Skeletal muscle cell (primary cell): Measurements from ENCODE around the gene CHD9.
"Not testable (repeated sequence)": the region's sequence is repeated elsewhere in the genome, so short reads cannot be mapped to it uniquely, and the experiment has no call there.

Experiments
- DNase-seq: peaks from one replicate; pipeline ENCODE4 v3.0.0-alpha.2; 2010; ENCODE audit warnings: low read depth
- H3K4me3 ChIP-seq: 2 replicates; pipeline ENCODE4 v1.5.1; 2011; ENCODE audit warnings: low read depth, mild to moderate bottlenecking, control low read depth, low read length, moderate library complexity

CHD9 gene, protein sequence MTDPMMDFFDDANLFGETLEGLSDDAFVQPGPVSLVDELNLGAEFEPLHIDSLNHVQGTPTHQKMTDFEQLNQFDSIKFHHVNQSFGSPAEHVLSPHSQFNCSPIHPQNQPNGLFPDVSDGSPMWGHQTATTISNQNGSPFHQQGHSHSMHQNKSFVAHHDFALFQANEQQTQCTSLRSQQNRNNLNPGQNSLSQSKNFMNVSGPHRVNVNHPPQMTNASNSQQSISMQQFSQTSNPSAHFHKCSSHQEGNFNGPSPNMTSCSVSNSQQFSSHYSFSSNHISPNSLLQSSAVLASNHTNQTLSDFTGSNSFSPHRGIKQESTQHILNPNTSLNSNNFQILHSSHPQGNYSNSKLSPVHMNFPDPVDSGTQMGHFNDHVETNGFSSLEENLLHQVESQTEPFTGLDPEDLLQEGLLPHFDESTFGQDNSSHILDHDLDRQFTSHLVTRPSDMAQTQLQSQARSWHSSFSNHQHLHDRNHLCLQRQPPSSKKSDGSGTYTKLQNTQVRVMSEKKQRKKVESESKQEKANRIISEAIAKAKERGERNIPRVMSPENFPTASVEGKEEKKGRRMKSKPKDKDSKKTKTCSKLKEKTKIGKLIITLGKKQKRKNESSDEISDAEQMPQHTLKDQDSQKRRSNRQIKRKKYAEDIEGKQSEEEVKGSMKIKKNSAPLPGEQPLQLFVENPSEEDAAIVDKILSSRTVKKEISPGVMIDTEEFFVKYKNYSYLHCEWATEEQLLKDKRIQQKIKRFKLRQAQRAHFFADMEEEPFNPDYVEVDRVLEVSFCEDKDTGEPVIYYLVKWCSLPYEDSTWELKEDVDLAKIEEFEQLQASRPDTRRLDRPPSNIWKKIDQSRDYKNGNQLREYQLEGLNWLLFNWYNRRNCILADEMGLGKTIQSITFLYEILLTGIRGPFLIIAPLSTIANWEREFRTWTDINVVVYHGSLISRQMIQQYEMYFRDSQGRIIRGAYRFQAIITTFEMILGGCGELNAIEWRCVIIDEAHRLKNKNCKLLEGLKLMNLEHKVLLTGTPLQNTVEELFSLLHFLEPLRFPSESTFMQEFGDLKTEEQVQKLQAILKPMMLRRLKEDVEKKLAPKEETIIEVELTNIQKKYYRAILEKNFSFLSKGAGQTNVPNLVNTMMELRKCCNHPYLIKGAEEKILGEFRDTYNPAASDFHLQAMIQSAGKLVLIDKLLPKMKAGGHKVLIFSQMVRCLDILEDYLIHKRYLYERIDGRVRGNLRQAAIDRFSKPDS (N-terminal part only)

DNA sequence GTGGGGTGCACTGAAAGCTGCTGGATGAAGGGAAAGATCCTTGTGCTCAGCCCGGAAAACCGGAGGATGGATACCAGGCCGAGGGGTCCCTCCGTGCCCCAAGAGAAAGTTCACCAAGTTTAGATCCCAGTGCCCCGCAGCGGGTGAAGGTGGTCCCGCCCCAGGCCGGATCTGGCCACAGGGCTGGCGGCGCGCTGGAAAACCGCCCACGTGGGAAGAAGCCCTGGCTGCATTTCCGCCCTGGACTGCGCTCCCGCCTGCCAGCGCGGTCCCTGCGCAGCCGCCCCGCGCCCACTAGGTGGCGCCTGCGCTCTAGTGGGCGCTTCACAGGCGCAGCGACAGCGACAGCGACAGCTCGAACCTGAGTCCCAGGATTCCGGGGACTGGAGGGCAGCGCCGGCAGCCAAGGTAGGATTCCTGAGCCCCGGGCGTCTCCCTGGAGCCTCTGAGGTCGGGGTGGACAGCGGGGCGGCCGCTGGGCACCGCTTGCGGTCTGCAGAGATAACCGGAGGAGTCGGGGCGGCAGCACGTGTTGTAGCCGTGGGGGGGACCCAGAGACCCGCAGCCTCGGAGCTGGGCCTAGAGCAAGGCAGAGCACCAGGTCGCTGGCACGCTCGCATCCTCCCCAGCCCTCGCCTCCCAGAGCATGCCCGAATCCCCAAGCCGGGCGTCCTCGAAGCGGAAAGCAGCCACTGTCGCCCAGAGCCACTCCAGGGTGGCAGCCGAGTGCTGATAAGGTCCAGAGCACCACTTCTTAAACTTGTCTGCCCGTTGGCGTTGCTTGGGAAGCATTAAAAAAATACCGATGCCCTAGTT lies at the start of gene CHD9:
Gene CHD9, plus strand, starts transcription at position 322 of the 816 bp plus-strand sequence. CDS start 101,099 bp downstream, outside the sequence.
- H3K4me3 ChIP-seq, result peak within 1 kb of the TSS; percentile 71

GRCh38 chr16:53007095-53007494 lies 47.7 kb upstream of the CHD9 start:
- DNase-seq, result no peak
- no peak overlapping the region for H3K4me3 ChIP-seq

More for the DNA sequence above, at the start of gene CHD9:
- peak; percentile 49 for DNase-seq

- no peak overlapping the region for H3K4me3 ChIP-seq
- DNase-seq, result no peak
Measured at GRCh38 chr16:53014287-53014686, 40.5 kb upstream of the CHD9 start.

GRCh38 chr16:53018834-53019416 lies 35.9 kb upstream of the CHD9 start:
- DNase-seq, result no peak
- H3K4me3 ChIP-seq, result no peak overlapping the region

DNA sequence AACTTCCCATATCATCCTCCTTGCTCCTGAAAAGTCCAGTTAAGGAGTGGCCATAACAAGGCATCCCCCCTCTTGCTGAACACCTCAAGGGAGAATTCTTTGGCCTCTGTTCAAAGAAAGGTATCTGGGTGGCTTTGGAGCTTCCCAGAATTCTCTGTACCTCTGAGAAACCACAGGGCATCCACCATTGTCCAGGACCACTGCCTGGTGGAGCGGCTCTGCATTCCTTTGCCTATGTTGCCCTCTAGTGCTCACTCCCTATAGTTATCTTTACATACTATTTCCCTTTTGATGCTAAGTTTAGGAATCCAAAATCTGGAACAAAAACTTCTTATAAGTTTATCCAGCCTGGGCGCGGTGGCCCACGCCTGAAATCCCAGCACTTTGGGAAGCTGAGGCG lies 32.4 kb upstream of the CHD9 start:
- no peak for DNase-seq

DNA sequence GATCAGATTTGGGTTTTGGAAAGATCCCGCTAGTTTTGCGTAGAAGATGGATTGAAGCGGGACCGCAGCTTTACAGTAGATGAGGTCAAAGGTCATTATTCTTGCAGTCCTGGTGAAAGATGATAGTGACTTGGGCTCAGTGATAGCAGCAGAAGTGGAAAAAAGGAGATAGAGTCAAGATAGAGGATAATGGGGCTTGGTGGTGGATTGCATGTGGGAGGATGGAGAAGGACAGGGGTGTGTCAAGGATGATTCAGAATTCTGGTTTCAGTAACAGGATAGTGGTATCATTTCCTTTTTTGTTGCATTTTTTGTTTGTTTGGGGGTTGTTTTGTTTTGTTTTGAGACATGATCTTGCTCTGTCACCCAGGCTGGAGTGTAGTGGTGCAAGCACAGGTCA lies 30.7 kb upstream of the CHD9 start:
- no peak for DNase-seq
- H3K4me3 ChIP-seq, result no peak overlapping the region

More for the DNA sequence above, 32.4 kb upstream of the CHD9 start:
- H3K4me3 ChIP-seq, result no peak overlapping the region

- H3K4me3 ChIP-seq, result no peak overlapping the region
- DNase-seq, result no peak
Measured at GRCh38 chr16:53029971-53030370, 24.8 kb upstream of the CHD9 start.

DNA sequence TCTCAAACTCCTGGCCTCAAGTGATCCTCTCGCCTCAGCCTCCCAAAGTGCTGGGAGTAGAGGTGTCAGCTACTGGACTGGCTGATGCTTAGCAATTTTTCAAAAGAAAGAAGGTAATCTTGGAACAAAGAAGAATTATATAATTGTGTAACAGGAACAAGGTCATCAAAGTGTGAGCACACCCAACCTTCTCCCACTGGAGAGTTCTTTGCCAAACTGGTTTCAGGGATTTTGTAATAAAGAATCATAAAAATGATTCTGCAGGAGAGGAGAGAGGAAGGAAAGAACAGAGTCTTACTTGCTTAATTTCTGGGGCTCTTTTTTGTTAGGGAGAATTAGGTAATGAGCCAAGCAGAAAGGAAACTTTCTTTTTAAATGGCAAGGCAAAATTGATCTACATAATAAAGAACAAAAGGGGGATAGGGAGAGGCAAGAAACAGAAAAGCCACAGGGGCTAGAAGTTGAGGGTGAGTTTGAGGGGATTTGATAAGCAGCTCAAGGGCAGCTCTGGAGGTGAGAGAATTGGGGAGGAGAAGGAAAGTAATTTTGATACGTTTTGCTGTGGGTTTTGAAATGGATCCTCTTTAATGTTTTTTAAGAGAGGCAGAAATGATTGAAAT lies 23.4 kb upstream of the CHD9 start:
- no peak for DNase-seq
- H3K4me3 ChIP-seq, result no peak overlapping the region

DNA sequence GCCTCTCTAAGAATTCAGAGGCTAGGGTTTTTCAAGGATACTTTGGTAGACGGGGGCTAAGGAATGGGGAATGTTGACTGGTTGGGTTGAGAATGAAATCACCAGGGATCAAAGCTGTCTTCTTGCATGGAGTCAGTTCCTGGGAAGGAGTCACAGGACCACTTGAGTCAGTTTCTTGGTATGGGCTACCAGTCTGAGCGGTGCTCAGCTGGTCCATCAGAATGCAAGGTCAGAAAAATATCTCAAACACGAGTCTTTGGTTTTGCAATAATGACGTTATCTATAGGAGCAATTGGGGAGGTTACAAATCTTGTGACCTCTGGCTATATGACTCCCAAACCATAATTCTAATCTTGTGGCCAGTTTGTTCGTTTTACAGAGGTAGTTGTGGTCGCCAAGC lies 20.5 kb upstream of the CHD9 start:
- DNase-seq, result no peak
- H3K4me3 ChIP-seq, result no peak overlapping the region

- H3K4me3 ChIP-seq, result no peak overlapping the region
- no peak for DNase-seq
Measured at GRCh38 chr16:53035176-53035942, 19.4 kb upstream of the CHD9 start.

GRCh38 chr16:53036066-53036465 lies 18.7 kb upstream of the CHD9 start:
- DNase-seq, result no peak
- no peak overlapping the region for H3K4me3 ChIP-seq

DNA sequence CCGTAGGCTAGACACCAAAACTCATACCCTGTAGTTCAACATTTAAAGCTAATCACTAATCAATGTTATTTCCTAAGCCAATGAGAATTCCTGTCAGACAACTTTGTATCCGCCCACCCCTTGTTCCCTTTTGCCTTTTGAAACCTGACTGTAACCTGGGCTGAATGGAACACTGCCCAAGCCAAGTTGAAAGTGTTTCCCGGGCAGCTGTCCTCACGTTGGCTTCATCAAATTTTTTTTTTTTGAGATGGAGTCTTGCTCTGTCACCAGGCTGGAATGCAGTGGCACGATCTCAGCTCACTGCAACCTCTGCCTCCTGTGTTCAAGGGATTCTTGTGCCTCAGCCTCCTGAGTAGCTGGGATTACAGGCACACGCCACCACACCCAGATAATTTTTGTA lies 18.1 kb upstream of the CHD9 start:
- DNase-seq, H3K4me3 ChIP-seq: not testable (repeated sequence)

DNA sequence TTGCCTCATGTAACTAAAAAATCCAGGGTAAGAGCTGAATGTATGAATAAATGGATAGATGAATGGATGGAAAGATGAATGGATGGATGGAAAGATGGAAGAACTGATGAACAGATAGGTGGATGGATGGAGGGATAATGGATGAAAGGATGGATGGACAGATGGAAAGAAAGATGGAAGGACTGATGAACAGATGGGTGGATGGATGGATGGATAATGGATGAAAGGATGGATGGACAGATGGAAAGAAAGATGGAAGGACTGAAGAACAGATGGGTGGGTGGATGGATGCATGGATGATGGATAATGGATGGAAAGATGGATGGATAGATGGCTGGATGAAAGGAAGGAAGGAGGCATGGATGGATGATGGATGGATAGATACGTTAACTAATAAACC lies 14.0 kb upstream of the CHD9 start:
- no peak for DNase-seq
- no peak overlapping the region for H3K4me3 ChIP-seq

- peak; percentile 72 for DNase-seq
- no peak overlapping the region for H3K4me3 ChIP-seq
Measured at GRCh38 chr16:53041320-53042051, 13.3 kb upstream of the CHD9 start.

DNA sequence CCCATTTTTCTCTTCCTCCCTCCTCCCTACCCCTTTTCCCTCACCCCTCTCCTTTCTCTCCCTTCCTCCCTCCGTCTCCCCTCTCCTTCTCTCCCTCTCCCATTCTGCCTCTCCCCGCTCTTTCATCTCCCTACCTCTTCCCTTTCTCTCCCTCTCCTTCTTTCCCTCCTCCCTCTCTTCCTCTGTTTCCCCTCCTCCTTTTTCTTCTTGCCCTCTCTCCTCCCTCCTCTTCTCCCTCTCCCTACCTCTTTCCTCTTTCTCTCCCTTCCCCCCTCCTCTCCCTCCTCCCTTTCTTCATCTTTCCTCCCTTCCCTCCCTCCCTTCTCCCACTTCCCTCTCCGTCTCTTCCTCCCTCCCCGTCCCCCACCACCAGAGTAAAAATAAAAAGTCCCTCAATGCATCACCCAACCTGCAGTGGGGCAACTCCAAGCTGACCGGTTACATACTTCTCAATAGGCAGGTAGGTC lies 12.5 kb upstream of the CHD9 start:
- H3K4me3 ChIP-seq, result no peak overlapping the region
- no peak for DNase-seq

- no peak for DNase-seq
- H3K4me3 ChIP-seq, result no peak overlapping the region
Measured at GRCh38 chr16:53043428-53043831, 11.4 kb upstream of the CHD9 start.
